ENCODE measurements around the gene DLG1. TPM values are rescaled to one million over a fixed set of nuclear protein-coding genes. Genes with fewer than 3 reads are reported as not detected.

Gene DLG1
- total RNA-seq, 1 donor, result 49.6 TPM

GRCh38 chr3:197340521-197340871 lies 42.1 kb upstream of the DLG1 start:
- DNase-seq (ENCODE audit: low read depth), result no peak
- no peak overlapping the region for H3K4me3 ChIP-seq (ENCODE audit: low read depth, low read length)
- TF ChIP-seq, protein P1, sequence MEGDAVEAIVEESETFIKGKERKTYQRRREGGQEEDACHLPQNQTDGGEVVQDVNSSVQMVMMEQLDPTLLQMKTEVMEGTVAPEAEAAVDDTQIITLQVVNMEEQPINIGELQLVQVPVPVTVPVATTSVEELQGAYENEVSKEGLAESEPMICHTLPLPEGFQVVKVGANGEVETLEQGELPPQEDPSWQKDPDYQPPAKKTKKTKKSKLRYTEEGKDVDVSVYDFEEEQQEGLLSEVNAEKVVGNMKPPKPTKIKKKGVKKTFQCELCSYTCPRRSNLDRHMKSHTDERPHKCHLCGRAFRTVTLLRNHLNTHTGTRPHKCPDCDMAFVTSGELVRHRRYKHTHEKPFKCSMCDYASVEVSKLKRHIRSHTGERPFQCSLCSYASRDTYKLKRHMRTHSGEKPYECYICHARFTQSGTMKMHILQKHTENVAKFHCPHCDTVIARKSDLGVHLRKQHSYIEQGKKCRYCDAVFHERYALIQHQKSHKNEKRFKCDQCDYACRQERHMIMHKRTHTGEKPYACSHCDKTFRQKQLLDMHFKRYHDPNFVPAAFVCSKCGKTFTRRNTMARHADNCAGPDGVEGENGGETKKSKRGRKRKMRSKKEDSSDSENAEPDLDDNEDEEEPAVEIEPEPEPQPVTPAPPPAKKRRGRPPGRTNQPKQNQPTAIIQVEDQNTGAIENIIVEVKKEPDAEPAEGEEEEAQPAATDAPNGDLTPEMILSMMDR (IDR thresholded peaks at IDR 0.05; ENCODE audit: insufficient read depth, low read length), result no peak

GRCh38 chr3:197339841-197340520 lies 41.6 kb upstream of the DLG1 start:
- peak; percentile 55 for DNase-seq (ENCODE audit: low read depth)
- TF ChIP-seq, protein P1 (IDR thresholded peaks at IDR 0.05; ENCODE audit: insufficient read depth, low read length), result no peak
- H3K4me3 ChIP-seq (ENCODE audit: low read depth, low read length), result no peak overlapping the region

DNA sequence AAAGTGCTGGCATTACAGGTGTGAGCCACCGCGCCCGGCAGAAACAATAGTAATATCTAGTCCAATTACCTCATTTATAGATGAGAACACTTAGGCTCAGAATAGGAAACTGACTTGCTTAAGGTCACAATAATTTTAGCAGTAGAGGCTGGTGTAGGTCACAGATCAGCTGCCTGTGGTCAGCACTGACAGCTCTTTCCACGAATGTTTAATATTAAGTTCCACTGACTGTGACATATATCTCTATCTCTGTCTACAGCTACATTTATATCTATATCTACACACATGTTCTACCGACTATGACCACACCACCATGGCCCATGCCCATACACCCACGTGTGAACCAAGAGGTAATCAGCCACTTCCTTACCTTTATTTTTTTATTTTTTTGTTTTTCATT lies 40.2 kb upstream of the DLG1 start:
- DNase-seq (ENCODE audit: low read depth), result no peak
- no peak overlapping the region for H3K4me3 ChIP-seq (ENCODE audit: low read depth, low read length)
- TF ChIP-seq, protein P1 (IDR thresholded peaks at IDR 0.05; ENCODE audit: insufficient read depth, low read length), result no peak

DNA sequence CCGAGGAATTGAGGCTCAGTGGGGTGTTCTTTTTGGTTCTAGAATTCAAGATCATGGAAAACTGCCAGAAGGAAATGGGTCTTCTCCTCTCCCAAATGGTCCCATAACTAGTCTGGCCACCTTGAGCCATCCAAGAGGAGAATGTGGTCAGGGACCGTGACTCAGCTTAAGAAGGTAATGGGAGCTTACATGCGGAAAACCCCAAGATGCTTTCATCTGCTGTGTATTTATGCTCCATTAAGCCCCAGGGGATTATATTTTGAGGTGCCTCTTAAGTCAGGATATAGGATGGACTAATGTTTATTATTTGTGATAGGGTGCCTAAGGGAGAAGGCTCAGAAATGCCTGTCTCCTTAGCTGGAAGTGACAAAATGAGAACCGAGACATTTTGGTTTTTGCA lies 39.2 kb upstream of the DLG1 start:
- TF ChIP-seq, protein P1 (IDR thresholded peaks at IDR 0.05; ENCODE audit: insufficient read depth, low read length), result no peak
- H3K4me3 ChIP-seq (ENCODE audit: low read depth, low read length), result no peak overlapping the region
- no peak for DNase-seq (ENCODE audit: low read depth)

- no peak overlapping the region for H3K4me3 ChIP-seq (ENCODE audit: low read depth, low read length)
- DNase-seq (ENCODE audit: low read depth), result no peak
- TF ChIP-seq, protein P1 (IDR thresholded peaks at IDR 0.05; ENCODE audit: insufficient read depth, low read length), result no peak
Observed at GRCh38 chr3:197337214-197337613, 38.8 kb upstream of the DLG1 start.

GRCh38 chr3:197336348-197336747 lies 37.9 kb upstream of the DLG1 start:
- H3K4me3 ChIP-seq (ENCODE audit: low read depth, low read length), result no peak overlapping the region
- no peak for DNase-seq (ENCODE audit: low read depth)
- TF ChIP-seq, protein P1 (IDR thresholded peaks at IDR 0.05; ENCODE audit: insufficient read depth, low read length), result no peak
